Chondrocyte (in vitro differentiated cells): ENCODE measurements around the gene SWI5. TPM values are rescaled to one million over a fixed set of nuclear protein-coding genes. Genes with fewer than 3 reads are reported as not detected.
A peak's percentile ranks its signal among the peaks of the same experiment; 100 is the strongest.

ENCODE experiments used
- DNase-seq: peaks from one replicate; pipeline ENCODE4 v3.0.0; 2021; ENCODE audit warnings: mixed read lengths, low spot score
- H3K27ac Mint-ChIP-seq: one replicate; pipeline ENCODE4 v1.8.0; 2021; ENCODE audit warnings: mild to moderate bottlenecking, moderate library complexity, mixed read lengths; ENCODE audit not compliant: unreplicated experiment
- H3K27me3 Mint-ChIP-seq: 2 replicates; pipeline ENCODE4 v1.8.0; 2021; ENCODE audit warnings: low read depth, mixed read lengths
- H3K36me3 Mint-ChIP-seq: 2 replicates; pipeline ENCODE4 v1.8.0; 2021; ENCODE audit warnings: low read depth, mixed read lengths
- H3K4me1 Mint-ChIP-seq: 2 replicates; pipeline ENCODE4 v1.8.0; 2021; ENCODE audit warnings: low read depth, mild to moderate bottlenecking, mixed read lengths
- H3K4me3 Mint-ChIP-seq: one replicate; pipeline ENCODE4 v1.8.0; 2021; ENCODE audit warnings: mild to moderate bottlenecking, moderate library complexity, mixed read lengths; ENCODE audit not compliant: unreplicated experiment
- H3K9me3 Mint-ChIP-seq: 2 replicates; pipeline ENCODE4 v1.8.0; 2021; ENCODE audit warnings: low read depth, mixed read lengths
- microRNA-seq: library from miRNA; unstranded; fragments of <30 nt; microRNA quantifications from one replicate; pipeline ENCODE4 v1.2.0, GENCODE V29; 2020; ENCODE audit warnings: borderline number of aligned reads
- total RNA-seq: library from RNA; stranded (reverse); gene quantifications from 3 replicates; pipeline ENCODE4 v1.2.1, GENCODE V29; 2021
- TF ChIP-seq, protein P1 (sequence below): fragments of 200-600 bp; sonication (generic); IDR thresholded peaks from 2 replicates; pipeline ENCODE4 v1.5.0; 2021; ENCODE audit warnings: antibody characterized with exemption, mild to moderate bottlenecking, moderate library complexity

Gene SWI5
- total RNA-seq, 1 donor from 2014 or later: 29.4 TPM

DNA sequence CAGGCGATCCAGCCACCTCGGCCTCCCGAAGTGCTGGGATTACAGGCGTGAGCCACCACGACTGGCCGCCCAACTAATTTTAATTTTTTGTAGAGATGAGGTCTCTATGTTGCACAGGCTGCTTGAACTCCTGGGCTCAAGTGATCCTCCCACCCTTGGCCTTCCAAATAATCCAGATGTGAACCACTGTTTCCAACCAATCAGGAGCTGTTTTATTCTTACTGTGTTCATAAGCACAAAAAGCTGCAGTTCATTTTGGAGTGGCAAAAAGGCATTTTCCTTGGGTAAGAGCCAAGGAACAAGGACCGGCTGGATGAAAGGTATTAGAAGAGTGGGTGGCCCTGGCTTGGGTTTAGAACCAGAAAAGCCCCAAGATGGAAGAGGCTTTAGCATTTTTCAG lies 59.1 kb downstream of the SWI5 start:
- no peak for DNase-seq
- no peak overlapping the region for H3K27ac Mint-ChIP-seq
- H3K4me3 Mint-ChIP-seq: no peak overlapping the region
- peaks cover 4% of the 10 kb centered on the region for H3K4me1 Mint-ChIP-seq
- TF ChIP-seq, protein P1, sequence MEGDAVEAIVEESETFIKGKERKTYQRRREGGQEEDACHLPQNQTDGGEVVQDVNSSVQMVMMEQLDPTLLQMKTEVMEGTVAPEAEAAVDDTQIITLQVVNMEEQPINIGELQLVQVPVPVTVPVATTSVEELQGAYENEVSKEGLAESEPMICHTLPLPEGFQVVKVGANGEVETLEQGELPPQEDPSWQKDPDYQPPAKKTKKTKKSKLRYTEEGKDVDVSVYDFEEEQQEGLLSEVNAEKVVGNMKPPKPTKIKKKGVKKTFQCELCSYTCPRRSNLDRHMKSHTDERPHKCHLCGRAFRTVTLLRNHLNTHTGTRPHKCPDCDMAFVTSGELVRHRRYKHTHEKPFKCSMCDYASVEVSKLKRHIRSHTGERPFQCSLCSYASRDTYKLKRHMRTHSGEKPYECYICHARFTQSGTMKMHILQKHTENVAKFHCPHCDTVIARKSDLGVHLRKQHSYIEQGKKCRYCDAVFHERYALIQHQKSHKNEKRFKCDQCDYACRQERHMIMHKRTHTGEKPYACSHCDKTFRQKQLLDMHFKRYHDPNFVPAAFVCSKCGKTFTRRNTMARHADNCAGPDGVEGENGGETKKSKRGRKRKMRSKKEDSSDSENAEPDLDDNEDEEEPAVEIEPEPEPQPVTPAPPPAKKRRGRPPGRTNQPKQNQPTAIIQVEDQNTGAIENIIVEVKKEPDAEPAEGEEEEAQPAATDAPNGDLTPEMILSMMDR: no peak
- H3K9me3 Mint-ChIP-seq: no peaks in the 10 kb centered on the region
- peaks cover 6% of the 10 kb centered on the region for H3K36me3 Mint-ChIP-seq
- H3K27me3 Mint-ChIP-seq: no peaks in the 10 kb centered on the region

DNA sequence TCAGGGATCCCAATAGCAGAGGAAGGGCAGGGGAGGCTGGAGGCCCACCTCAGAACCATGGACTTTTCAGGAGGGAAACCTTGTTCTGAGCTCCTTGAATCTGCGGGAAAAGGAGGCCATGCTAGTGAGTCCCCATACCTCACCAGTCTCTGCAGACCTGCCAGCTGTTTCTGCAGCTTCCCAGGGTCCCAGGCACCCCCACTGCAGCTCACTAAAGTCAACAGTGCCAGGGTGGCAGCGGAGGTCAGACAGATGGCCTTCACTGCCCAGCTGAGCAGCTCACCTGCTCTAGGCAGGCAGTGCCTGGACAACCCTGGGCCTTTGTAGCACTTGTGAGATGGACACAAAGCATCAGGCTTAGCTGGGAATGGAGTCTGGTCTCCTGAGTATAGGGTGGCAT lies 59.8 kb downstream of the SWI5 start:
- Mint-ChIP-seq H3K9me3 (no peaks in the 10 kb centered on the region), H3K27ac (no peak overlapping the region), H3K36me3 (peaks cover 6% of the 10 kb centered on the region), H3K4me3 (no peak overlapping the region), H3K4me1 (peaks cover 4% of the 10 kb centered on the region), H3K27me3 (no peaks in the 10 kb centered on the region)
- TF ChIP-seq, protein P1: no peak
- no peak for DNase-seq

DNA sequence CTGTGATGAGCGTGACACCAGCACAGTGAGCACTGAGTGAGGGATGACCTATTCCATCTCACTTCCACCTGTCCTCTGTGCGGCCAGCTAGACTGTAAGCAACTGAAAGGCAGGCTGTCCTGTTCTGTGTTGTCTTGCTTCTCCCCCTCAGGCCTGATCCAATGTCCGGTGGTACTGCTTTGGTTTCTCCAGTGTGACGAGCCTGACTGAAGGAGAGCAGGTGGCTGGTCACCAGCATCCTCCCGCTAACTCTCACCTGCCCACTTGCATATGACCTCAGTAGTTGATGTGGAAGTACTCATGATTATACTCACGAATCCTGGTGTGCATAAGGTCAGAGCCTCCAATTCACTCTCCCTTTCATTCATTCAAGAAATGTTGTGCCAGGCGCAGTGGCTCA lies 61.9 kb downstream of the SWI5 start:
- peaks cover 3% of the 10 kb centered on the region for H3K36me3 Mint-ChIP-seq
- no peak overlapping the region for H3K27ac Mint-ChIP-seq
- peaks cover 10% of the 10 kb centered on the region for H3K4me1 Mint-ChIP-seq
- DNase-seq: no peak
- TF ChIP-seq, protein P1: no peak
- H3K27me3 Mint-ChIP-seq: no peaks in the 10 kb centered on the region
- no peaks in the 10 kb centered on the region for H3K9me3 Mint-ChIP-seq
- H3K4me3 Mint-ChIP-seq: no peak overlapping the region

Small RNA genes lying within 50 kb of the gene (microRNA-seq; reads per million reads assigned to microRNA genes)
- gene MIR199B: 1,533 reads per million, percentile 83 among the genes with 10 or more reads in this experiment
- not detected for gene MIR3154

Other genes starting within 250 kb of the SWI5 start
- gene NAIF1, start 209.0 kb upstream of the SWI5 start, total RNA-seq: 6.8 to 8.8 TPM (median 7.8 TPM) in 3 replicates
- 10.6 to 17.6 TPM (median 15.8 TPM) in 3 replicates for gene SLC25A25, start 208.0 kb upstream of the SWI5 start, total RNA-seq
- 43.5 to 53.6 TPM (median 49.3 TPM) in 3 replicates for gene PTGES2, start 148.5 kb upstream of the SWI5 start, total RNA-seq
- not detected in 3 replicates for gene LCN2, start 126.8 kb upstream of the SWI5 start, total RNA-seq
- gene BBLN, start 116.0 kb upstream of the SWI5 start, total RNA-seq: 78.8 to 85.3 TPM (median 80.2 TPM) in 3 replicates
- 130 to 147 TPM (median 140 TPM) in 3 replicates for gene CIZ1, start 84.7 kb upstream of the SWI5 start, total RNA-seq
- 87.0 to 127 TPM (median 91.9 TPM) in 3 replicates for gene DNM1, start 72.9 kb upstream of the SWI5 start, total RNA-seq
- 201 to 243 TPM (median 210 TPM) in 3 replicates for gene GOLGA2, start 269 bp upstream of the SWI5 start, total RNA-seq
- 19.8 to 22.2 TPM (median 20.8 TPM) in 3 replicates for gene TRUB2, start 46.2 kb downstream of the SWI5 start, total RNA-seq
- gene COQ4, start 46.6 kb downstream of the SWI5 start, total RNA-seq: 19.7 to 37.5 TPM (median 24.5 TPM) in 3 replicates
- gene SLC27A4, start 64.3 kb downstream of the SWI5 start, total RNA-seq: 38.4 to 42.1 TPM (median 41.7 TPM) in 3 replicates
- 50.5 to 60.6 TPM (median 57.6 TPM) in 3 replicates for gene URM1, start 95.1 kb downstream of the SWI5 start, total RNA-seq
- 217 to 282 TPM (median 280 TPM) in 3 replicates for gene CERCAM, start 144.6 kb downstream of the SWI5 start, total RNA-seq
- gene ODF2, start 179.7 kb downstream of the SWI5 start, total RNA-seq: 25.6 to 34.1 TPM (median 28.7 TPM) in 3 replicates
- gene GLE1, start 228.4 kb downstream of the SWI5 start, total RNA-seq: 12.3 to 18.1 TPM (median 12.8 TPM) in 3 replicates